Endodermal cell (in vitro differentiated cells): ENCODE data around the gene FHL1. TPM values are rescaled to one million over a fixed set of nuclear protein-coding genes. Genes with fewer than 3 reads are reported as not detected.

Source experiments
- DNase-seq: peaks from one replicate; pipeline ENCODE4 v3.0.0-alpha.2; 2017
- H3K27ac ChIP-seq: 2 replicates; pipeline ENCODE4 v1.5.1; 2013; ENCODE audit warnings: mild to moderate bottlenecking, low read depth, low read length, moderate library complexity
- H3K27me3 ChIP-seq: 2 replicates; pipeline ENCODE4 v1.6.1; 2013; ENCODE audit warnings: mild to moderate bottlenecking, low read length, moderate library complexity; ENCODE audit not compliant: insufficient read depth, control insufficient read depth, poor library complexity, severe bottlenecking
- H3K36me3 ChIP-seq: 2 replicates; pipeline ENCODE4 v1.7.0; 2013; ENCODE audit warnings: mild to moderate bottlenecking, low read length, moderate library complexity; ENCODE audit not compliant: control insufficient read depth, insufficient read depth
- H3K4me1 ChIP-seq: one replicate; pipeline ENCODE4 v1.7.0; 2013; ENCODE audit warnings: low read length; ENCODE audit not compliant: control insufficient read depth, insufficient read depth
- H3K4me3 ChIP-seq: 2 replicates; pipeline ENCODE4 v1.5.1; 2013; ENCODE audit warnings: mild to moderate bottlenecking, low read length, moderate library complexity
- H3K9ac ChIP-seq: 2 replicates; pipeline ENCODE4 v1.6.1; 2013; ENCODE audit warnings: mild to moderate bottlenecking, low read length, moderate library complexity; ENCODE audit not compliant: poor library complexity, severe bottlenecking; ENCODE audit errors: extremely low read depth
- H3K9me3 ChIP-seq: 2 replicates; pipeline ENCODE4 v1.6.1; 2013; ENCODE audit warnings: mild to moderate bottlenecking, low read length, moderate library complexity; ENCODE audit not compliant: control insufficient read depth
- H3K27ac Mint-ChIP-seq: 2 replicates; pipeline ENCODE4 v1.8.0; 2020; ENCODE audit warnings: mixed read lengths
- H3K27me3 Mint-ChIP-seq: 2 replicates; pipeline ENCODE4 v1.8.0; 2021; ENCODE audit warnings: mild to moderate bottlenecking, mixed read lengths; ENCODE audit not compliant: insufficient read depth
- H3K36me3 Mint-ChIP-seq: 2 replicates; pipeline ENCODE4 v1.8.0; 2020; ENCODE audit warnings: low read depth, mixed read lengths
- H3K4me1 Mint-ChIP-seq: 2 replicates; pipeline ENCODE4 v1.8.0; 2020; ENCODE audit warnings: mixed read lengths
- H3K4me3 Mint-ChIP-seq: 2 replicates; pipeline ENCODE4 v1.8.0; 2020; ENCODE audit warnings: mild to moderate bottlenecking, moderate library complexity, mixed read lengths
- H3K9me3 Mint-ChIP-seq: 2 replicates; pipeline ENCODE4 v1.8.0; 2020; ENCODE audit warnings: mild to moderate bottlenecking, mixed read lengths
- CTCF ChIP-seq: fragments of 200-600 bp; sonication (generic); conservative IDR thresholded peaks from 2 replicates; pipeline ENCODE4 v1.5.0; 2021; ENCODE audit warnings: antibody characterized with exemption, mild to moderate bottlenecking
- WGBS, 2 experiments: methylation state at CpG; one replicate each; pipeline versions ENCODE4 v1.1.5 to v1.1.7; 2013; ENCODE audit warnings: missing lambda C conversion rate in 2 of 2, mixed read lengths in 1 of 2; ENCODE audit not compliant: insufficient coverage in 1 of 2, insufficient read length in 1 of 2; 5-methylcytosine and 5-hydroxymethylcytosine counted together
- total RNA-seq, 2 donors: library from RNA; stranded (reverse); fragmentation: NEBNext Ultra II Directional in 1 of 2; extraction: Animal tissue kit (Norgen Biotek cat#: 25700) in 1 of 2; gene quantifications; 2 replicates in 1 of 2; 3 replicates in 1 of 2; pipeline ENCODE4 v1.2.1, GENCODE V29; 2021

Gene FHL1
- total RNA-seq, 2 donors from 2014 or later = 3.7 to 19.3 TPM

- Mint-ChIP-seq H3K4me3 (no peak overlapping the region), H3K27ac (no peak overlapping the region), H3K36me3 (no peaks in the 10 kb centered on the region), H3K27me3 (no peaks in the 10 kb centered on the region), H3K4me1 (no peaks in the 10 kb centered on the region), H3K9me3 (peaks cover 53% of the 10 kb centered on the region)
- 100% methylated on average over 1 of the region's 2 CpGs; no CpG with 5 or more reads in 1 of the 2 experiments for WGBS, 2 experiments
- Histone ChIP-seq H3K36me3 (no peaks in the 10 kb centered on the region), H3K4me1 (no peaks in the 10 kb centered on the region), H3K27me3 (no peaks in the 10 kb centered on the region), H3K27ac (no peak overlapping the region), H3K9me3 (no peaks in the 10 kb centered on the region), H3K9ac (no peak overlapping the region), H3K4me3 (no peak overlapping the region)
- TF ChIP-seq CTCF = no peak
- DNase-seq = no peak
Measured at GRCh38 chrX:136194536-136194935, 47.2 kb downstream of the FHL1 start.

DNA sequence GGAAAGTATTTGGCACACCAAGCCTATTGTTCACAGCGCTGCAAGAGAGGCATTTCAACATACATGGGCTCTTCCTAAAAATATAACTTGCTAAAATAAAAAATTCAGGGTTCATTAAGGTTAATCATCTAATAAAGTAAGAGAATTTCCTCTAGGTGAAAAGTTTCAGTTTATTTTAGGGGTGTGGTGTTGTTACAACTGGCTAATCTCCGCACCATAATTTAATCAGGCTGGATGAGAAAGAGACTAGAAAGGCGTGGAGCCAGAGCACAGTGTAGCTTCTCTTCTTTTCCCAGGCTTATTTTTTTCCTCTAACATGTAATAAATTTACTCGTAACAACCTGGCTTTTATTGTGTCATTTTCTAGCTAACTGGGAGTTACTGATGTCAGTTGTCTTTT is 47.9 kb downstream of the FHL1 start:
- Histone ChIP-seq H3K9me3 (no peaks in the 10 kb centered on the region), H3K36me3 (no peaks in the 10 kb centered on the region), H3K4me3 (no peak overlapping the region), H3K27ac (no peak overlapping the region), H3K27me3 (no peaks in the 10 kb centered on the region), H3K4me1 (no peaks in the 10 kb centered on the region), H3K9ac (no peak overlapping the region)
- TF ChIP-seq CTCF = no peak
- DNase-seq = no peak
- 94% methylated on average over 4 of the region's 4 CpGs; no CpG with 5 or more reads in 1 of the 2 experiments for WGBS, 2 experiments
- Mint-ChIP-seq H3K27me3 (no peaks in the 10 kb centered on the region), H3K36me3 (no peaks in the 10 kb centered on the region), H3K27ac (no peak overlapping the region), H3K4me3 (no peak overlapping the region), H3K4me1 (no peaks in the 10 kb centered on the region), H3K9me3 (peaks cover 53% of the 10 kb centered on the region)

- Mint-ChIP-seq H3K27ac (no peak overlapping the region), H3K36me3 (no peaks in the 10 kb centered on the region), H3K4me3 (no peak overlapping the region), H3K27me3 (no peaks in the 10 kb centered on the region), H3K9me3 (peaks cover 52% of the 10 kb centered on the region), H3K4me1 (no peaks in the 10 kb centered on the region)
- no peak overlapping the region for H3K9ac ChIP-seq
- no peak overlapping the region for H3K4me3 ChIP-seq
- no peak for DNase-seq
- no peak overlapping the region for H3K27ac ChIP-seq
- no peaks in the 10 kb centered on the region for H3K4me1 ChIP-seq
- H3K9me3 ChIP-seq = no peaks in the 10 kb centered on the region
- no peaks in the 10 kb centered on the region for H3K27me3 ChIP-seq
- WGBS, 2 experiments = 91% methylated on average over 7 of the region's 7 CpGs; no CpG with 5 or more reads in 1 of the 2 experiments
- no peak for TF ChIP-seq CTCF
- no peaks in the 10 kb centered on the region for H3K36me3 ChIP-seq
Measured at GRCh38 chrX:136196691-136197155, 49.4 kb downstream of the FHL1 start.
